Measurements from ENCODE around the gene CNOT11. TPM values are rescaled to one million over a fixed set of nuclear protein-coding genes. Genes with fewer than 3 reads are reported as not detected.

Gene CNOT11
- total and polyA plus RNA-seq, 2 of the 13 experiments (the other 11 are each of a cell fraction or from before 2014, with no cell fraction given) = 114 to 209 TPM

DNA sequence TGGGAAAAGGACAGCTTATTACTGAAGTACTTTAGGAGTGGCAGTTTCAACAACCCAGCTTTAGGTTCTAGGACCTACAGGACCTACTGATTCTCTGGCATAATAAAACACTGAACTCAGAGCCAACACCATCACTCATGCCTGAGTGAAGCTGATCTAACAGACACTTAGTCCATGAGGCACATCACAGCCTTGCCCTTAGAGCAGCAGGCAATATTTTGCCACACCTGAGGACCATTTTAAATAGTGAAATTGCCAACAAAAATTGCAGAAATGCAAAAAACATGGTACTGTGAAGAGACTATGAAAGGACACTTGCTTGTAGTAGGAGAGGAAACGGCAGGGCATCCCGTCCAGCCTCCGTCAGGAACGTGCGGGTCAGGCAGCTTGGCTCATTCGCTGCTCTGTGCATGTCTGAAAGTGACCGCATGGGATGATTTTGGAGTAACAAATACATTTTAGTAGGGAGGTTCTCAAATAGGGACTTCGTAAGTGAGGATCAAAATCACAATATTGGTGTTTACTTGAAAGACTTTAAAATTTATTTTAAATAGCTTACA, 18.1 kb downstream of the CNOT11 start (continued):
- TF ChIP-seq, protein P1, sequence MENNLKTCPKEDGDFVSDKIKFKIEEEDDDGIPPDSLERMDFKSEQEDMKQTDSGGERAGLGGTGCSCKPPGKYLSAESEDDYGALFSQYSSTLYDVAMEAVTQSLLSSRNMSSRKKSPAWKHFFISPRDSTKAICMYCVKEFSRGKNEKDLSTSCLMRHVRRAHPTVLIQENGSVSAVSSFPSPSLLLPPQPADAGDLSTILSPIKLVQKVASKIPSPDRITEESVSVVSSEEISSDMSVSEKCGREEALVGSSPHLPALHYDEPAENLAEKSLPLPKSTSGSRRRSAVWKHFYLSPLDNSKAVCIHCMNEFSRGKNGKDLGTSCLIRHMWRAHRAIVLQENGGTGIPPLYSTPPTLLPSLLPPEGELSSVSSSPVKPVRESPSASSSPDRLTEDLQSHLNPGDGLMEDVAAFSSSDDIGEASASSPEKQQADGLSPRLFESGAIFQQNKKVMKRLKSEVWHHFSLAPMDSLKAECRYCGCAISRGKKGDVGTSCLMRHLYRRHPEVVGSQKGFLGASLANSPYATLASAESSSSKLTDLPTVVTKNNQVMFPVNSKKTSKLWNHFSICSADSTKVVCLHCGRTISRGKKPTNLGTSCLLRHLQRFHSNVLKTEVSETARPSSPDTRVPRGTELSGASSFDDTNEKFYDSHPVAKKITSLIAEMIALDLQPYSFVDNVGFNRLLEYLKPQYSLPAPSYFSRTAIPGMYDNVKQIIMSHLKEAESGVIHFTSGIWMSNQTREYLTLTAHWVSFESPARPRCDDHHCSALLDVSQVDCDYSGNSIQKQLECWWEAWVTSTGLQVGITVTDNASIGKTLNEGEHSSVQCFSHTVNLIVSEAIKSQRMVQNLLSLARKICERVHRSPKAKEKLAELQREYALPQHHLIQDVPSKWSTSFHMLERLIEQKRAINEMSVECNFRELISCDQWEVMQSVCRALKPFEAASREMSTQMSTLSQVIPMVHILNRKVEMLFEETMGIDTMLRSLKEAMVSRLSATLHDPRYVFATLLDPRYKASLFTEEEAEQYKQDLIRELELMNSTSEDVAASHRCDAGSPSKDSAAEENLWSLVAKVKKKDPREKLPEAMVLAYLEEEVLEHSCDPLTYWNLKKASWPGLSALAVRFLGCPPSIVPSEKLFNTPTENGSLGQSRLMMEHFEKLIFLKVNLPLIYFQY (CRISPR knock-in tag; IDR thresholded peaks at IDR 0.05; ENCODE audit: borderline replicate concordance) = no peak
- TF ChIP-seq, protein P2, sequence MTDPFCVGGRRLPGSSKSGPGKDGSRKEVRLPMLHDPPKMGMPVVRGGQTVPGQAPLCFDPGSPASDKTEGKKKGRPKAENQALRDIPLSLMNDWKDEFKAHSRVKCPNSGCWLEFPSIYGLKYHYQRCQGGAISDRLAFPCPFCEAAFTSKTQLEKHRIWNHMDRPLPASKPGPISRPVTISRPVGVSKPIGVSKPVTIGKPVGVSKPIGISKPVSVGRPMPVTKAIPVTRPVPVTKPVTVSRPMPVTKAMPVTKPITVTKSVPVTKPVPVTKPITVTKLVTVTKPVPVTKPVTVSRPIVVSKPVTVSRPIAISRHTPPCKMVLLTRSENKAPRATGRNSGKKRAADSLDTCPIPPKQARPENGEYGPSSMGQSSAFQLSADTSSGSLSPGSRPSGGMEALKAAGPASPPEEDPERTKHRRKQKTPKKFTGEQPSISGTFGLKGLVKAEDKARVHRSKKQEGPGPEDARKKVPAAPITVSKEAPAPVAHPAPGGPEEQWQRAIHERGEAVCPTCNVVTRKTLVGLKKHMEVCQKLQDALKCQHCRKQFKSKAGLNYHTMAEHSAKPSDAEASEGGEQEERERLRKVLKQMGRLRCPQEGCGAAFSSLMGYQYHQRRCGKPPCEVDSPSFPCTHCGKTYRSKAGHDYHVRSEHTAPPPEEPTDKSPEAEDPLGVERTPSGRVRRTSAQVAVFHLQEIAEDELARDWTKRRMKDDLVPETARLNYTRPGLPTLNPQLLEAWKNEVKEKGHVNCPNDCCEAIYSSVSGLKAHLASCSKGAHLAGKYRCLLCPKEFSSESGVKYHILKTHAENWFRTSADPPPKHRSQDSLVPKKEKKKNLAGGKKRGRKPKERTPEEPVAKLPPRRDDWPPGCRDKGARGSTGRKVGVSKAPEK (CRISPR knock-in tag; IDR thresholded peaks at IDR 0.05; ENCODE audit: borderline replicate concordance) = no peak
- TF ChIP-seq KDM2A (CRISPR knock-in tag; IDR thresholded peaks at IDR 0.05; ENCODE audit: borderline replicate concordance, low read depth) (peak; percentile 41), ZNF460 (CRISPR knock-in tag; IDR thresholded peaks at IDR 0.05; ENCODE audit: borderline replicate concordance) (no peak), ZNF703 (CRISPR knock-in tag; IDR thresholded peaks at IDR 0.05; ENCODE audit: borderline replicate concordance) (no peak), MED8 (CRISPR knock-in tag; IDR thresholded peaks at IDR 0.05; ENCODE audit: insufficient replicate concordance) (no peak), MYPOP (CRISPR knock-in tag; IDR thresholded peaks at IDR 0.05) (0 out of 2 replicates have a peak, but pooled peaks have one; percentile 40), AGO2 (optimal IDR thresholded peaks at IDR 0.05; ENCODE audit: low read depth, low read length) (peak; percentile 8), RBM22 (optimal IDR thresholded peaks at IDR 0.05; ENCODE audit: low read length) (peak; percentile 99), DMAP1 (CRISPR knock-in tag; IDR thresholded peaks at IDR 0.05) (no peak), ZNF331 (CRISPR knock-in tag; IDR thresholded peaks at IDR 0.05) (0 out of 2 replicates have a peak, but pooled peaks have one; percentile 2), ZNF224 (CRISPR knock-in tag; IDR thresholded peaks at IDR 0.05) (0 out of 2 replicates have a peak, but pooled peaks have one; percentile 48), ZNF776 (CRISPR knock-in tag; IDR thresholded peaks at IDR 0.05) (no peak), PAF1 (CRISPR knock-in tag; IDR thresholded peaks at IDR 0.05) (peak; percentile 87), POLR2G (IDR thresholded peaks at IDR 0.05; ENCODE audit: low read depth, low read length) (peak; percentile 73)
- TF ChIP-seq, protein P3, sequence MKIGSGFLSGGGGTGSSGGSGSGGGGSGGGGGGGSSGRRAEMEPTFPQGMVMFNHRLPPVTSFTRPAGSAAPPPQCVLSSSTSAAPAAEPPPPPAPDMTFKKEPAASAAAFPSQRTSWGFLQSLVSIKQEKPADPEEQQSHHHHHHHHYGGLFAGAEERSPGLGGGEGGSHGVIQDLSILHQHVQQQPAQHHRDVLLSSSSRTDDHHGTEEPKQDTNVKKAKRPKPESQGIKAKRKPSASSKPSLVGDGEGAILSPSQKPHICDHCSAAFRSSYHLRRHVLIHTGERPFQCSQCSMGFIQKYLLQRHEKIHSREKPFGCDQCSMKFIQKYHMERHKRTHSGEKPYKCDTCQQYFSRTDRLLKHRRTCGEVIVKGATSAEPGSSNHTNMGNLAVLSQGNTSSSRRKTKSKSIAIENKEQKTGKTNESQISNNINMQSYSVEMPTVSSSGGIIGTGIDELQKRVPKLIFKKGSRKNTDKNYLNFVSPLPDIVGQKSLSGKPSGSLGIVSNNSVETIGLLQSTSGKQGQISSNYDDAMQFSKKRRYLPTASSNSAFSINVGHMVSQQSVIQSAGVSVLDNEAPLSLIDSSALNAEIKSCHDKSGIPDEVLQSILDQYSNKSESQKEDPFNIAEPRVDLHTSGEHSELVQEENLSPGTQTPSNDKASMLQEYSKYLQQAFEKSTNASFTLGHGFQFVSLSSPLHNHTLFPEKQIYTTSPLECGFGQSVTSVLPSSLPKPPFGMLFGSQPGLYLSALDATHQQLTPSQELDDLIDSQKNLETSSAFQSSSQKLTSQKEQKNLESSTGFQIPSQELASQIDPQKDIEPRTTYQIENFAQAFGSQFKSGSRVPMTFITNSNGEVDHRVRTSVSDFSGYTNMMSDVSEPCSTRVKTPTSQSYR (CRISPR knock-in tag; IDR thresholded peaks at IDR 0.05; ENCODE audit: borderline replicate concordance) = 0 out of 2 replicates have a peak, but pooled peaks have one; percentile 27

All from HepG2 (cell line).